Esophagus squamous epithelium (tissue), 4 donors: Measurements from ENCODE around the gene KRT86.

Experiments used
- POLR2A ChIP-seq, 4 donors: fragments of 450-650 bp; IDR thresholded peaks; one replicate each; pipeline ENCODE4 v1.6.1; 2017; ENCODE audit warnings: antibody characterized with exemption in 4 of 4, mild to moderate bottlenecking in 4 of 4, moderate library complexity in 3 of 4
- TF ChIP-seq, protein P1 (sequence below), 6 experiments: fragments of 450-650 bp in 4 of 6; fragments of 200-600 bp in 2 of 6; sonication (generic) in 2 of 6; IDR thresholded peaks; one replicate each; pipeline ENCODE4 v1.5.1; 2016 to 2019; ENCODE audit warnings: antibody characterized with exemption in 6 of 6, mild to moderate bottlenecking in 4 of 6, moderate library complexity in 4 of 6

DNA sequence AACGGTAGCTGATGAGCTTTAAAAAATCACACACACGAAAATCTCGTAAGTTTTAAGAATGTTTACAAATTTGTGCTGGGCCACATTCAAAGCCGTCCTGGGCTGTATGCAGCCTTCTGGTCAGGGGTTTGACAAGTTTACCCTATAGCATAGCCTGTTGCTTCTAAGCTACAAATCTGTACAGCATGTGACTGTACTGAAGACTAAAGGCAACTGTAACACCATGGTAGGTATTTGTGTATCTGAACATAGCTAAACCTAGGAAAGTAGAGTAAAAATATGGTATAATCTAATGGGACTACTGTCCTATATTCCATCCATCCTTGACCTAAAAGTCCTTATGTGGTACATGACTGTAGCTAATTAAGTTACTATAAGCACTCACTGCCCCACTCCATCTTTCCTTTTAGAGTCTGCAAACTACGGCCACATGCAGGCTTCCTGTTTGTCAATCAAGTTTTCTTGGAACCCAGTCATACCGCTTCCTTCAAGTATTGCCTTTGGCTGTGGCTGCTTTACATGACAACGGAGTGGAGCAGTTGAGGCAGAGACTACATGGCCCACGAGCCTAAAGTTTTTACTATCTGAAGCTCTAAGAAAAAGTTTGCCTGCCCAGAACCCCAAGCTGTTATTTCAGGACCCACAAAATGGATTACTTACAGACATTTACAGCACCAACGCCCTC is 22.9 kb upstream of the KRT86 start:
- no peak for TF ChIP-seq POLR2A (IDR thresholded peaks at IDR 0.05)
- TF ChIP-seq, protein P1, sequence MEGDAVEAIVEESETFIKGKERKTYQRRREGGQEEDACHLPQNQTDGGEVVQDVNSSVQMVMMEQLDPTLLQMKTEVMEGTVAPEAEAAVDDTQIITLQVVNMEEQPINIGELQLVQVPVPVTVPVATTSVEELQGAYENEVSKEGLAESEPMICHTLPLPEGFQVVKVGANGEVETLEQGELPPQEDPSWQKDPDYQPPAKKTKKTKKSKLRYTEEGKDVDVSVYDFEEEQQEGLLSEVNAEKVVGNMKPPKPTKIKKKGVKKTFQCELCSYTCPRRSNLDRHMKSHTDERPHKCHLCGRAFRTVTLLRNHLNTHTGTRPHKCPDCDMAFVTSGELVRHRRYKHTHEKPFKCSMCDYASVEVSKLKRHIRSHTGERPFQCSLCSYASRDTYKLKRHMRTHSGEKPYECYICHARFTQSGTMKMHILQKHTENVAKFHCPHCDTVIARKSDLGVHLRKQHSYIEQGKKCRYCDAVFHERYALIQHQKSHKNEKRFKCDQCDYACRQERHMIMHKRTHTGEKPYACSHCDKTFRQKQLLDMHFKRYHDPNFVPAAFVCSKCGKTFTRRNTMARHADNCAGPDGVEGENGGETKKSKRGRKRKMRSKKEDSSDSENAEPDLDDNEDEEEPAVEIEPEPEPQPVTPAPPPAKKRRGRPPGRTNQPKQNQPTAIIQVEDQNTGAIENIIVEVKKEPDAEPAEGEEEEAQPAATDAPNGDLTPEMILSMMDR (IDR thresholded peaks at IDR 0.05), result no peak
